Stromal cell of bone marrow (primary cell): ENCODE measurements around the gene REEP1.
"Not testable (repeated sequence)": the region's sequence is repeated elsewhere in the genome, so short reads cannot be mapped to it uniquely, and the experiment has no call there.

Experiments
- DNase-seq: peaks from one replicate; pipeline ENCODE4 v3.0.0-alpha.2; 2012; ENCODE audit warnings: low read depth

Gene REEP1

GRCh38 chr2:86345783-86346370, 8.5 kb upstream of the REEP1 start:
- not testable (repeated sequence) for DNase-seq

- DNase-seq = no peak
Measured at GRCh38 chr2:86344404-86344803, 7.0 kb upstream of the REEP1 start.

GRCh38 chr2:86342488-86342887, 5.1 kb upstream of the REEP1 start:
- DNase-seq = no peak

GRCh38 chr2:86341470-86341869, 4.0 kb upstream of the REEP1 start:
- no peak for DNase-seq

- no peak for DNase-seq
Measured at GRCh38 chr2:86338778-86339295, 1.4 kb upstream of the REEP1 start.

GRCh38 chr2:86336675-86337243, 667 bp downstream of the REEP1 start:
- no peak for DNase-seq

GRCh38 chr2:86335865-86336674, 1.4 kb downstream of the REEP1 start:
- DNase-seq = no peak

GRCh38 chr2:86333378-86333777, 4.0 kb downstream of the REEP1 start:
- no peak for DNase-seq

- DNase-seq = no peak
Measured at GRCh38 chr2:86332654-86333053, 4.8 kb downstream of the REEP1 start.

- DNase-seq = no peak
Measured at GRCh38 chr2:86331384-86331783, 6.0 kb downstream of the REEP1 start.

GRCh38 chr2:86330001-86330400, 7.4 kb downstream of the REEP1 start:
- no peak for DNase-seq

- DNase-seq = no peak
Measured at GRCh38 chr2:86323273-86324021, 14.0 kb downstream of the REEP1 start.

- no peak for DNase-seq
Measured at GRCh38 chr2:86319700-86320580, 17.5 kb downstream of the REEP1 start.

GRCh38 chr2:86315084-86315483, 22.3 kb downstream of the REEP1 start:
- DNase-seq = no peak

- no peak for DNase-seq
Measured at GRCh38 chr2:86314125-86314524, 23.3 kb downstream of the REEP1 start.

- DNase-seq = no peak
Measured at GRCh38 chr2:86313341-86313740, 24.1 kb downstream of the REEP1 start.

- DNase-seq = no peak
Measured at GRCh38 chr2:86311879-86312278, 25.5 kb downstream of the REEP1 start.

GRCh38 chr2:86309966-86310365, 27.5 kb downstream of the REEP1 start:
- no peak for DNase-seq

- DNase-seq = no peak
Measured at GRCh38 chr2:86308984-86309695, 28.3 kb downstream of the REEP1 start.

- DNase-seq = no peak
Measured at GRCh38 chr2:86308356-86308755, 29.1 kb downstream of the REEP1 start.

GRCh38 chr2:86307431-86307830, 30.0 kb downstream of the REEP1 start:
- DNase-seq = no peak
